Thoracic aorta (tissue), 2 donors: ENCODE data around the gene CNTN1. TPM values are rescaled to one million over a fixed set of nuclear protein-coding genes. Genes with fewer than 3 reads are reported as not detected.

Experiments
- ATAC-seq: fragments of 150-250 bp; one replicate; pipeline ENCODE4 v1.8.0; 2017; ENCODE audit warnings: low read depth; ENCODE audit not compliant: insufficient number of reproducible peaks, low FRiP score
- DNase-seq: peaks from one replicate; pipeline ENCODE4 v3.0.0-alpha.2; 2020; ENCODE audit warnings: low spot score
- H3K27ac ChIP-seq, 2 donors: fragments of 200-600 bp; sonication (generic); 1 replicate in 1 of 2; 2 replicates in 1 of 2; pipeline ENCODE4 v1.5.1; 2016; ENCODE audit warnings: mild to moderate bottlenecking in 2 of 2, moderate library complexity in 2 of 2
- H3K27me3 ChIP-seq: fragments of 200-600 bp; sonication (generic); replicated peaks from 2 replicates; pipeline ENCODE4 v1.6.0; 2016; ENCODE audit warnings: mild to moderate bottlenecking; ENCODE audit not compliant: insufficient read depth
- H3K36me3 ChIP-seq: fragments of 200-600 bp; sonication (generic); one replicate; pipeline ENCODE4 v1.5.1; 2016
- H3K4me1 ChIP-seq, 2 donors: fragments of 200-600 bp; sonication (generic); 1 replicate in 1 of 2; 2 replicates in 1 of 2; pipeline versions ENCODE4 v1.5.1 to v1.6.0; 2016; ENCODE audit warnings: low read depth in 2 of 2, mild to moderate bottlenecking in 1 of 2; ENCODE audit not compliant: control insufficient read depth in 1 of 2
- H3K4me3 ChIP-seq: fragments of 200-600 bp; sonication (generic); 2 replicates; pipeline ENCODE4 v1.5.1; 2016; ENCODE audit warnings: mild to moderate bottlenecking
- H3K9me3 ChIP-seq: fragments of 200-600 bp; sonication (generic); 2 replicates; pipeline ENCODE4 v1.5.1; 2016
- CTCF ChIP-seq: fragments of 200-600 bp; sonication (generic); IDR thresholded peaks from one replicate; pipeline ENCODE4 v1.5.1; 2019; ENCODE audit warnings: antibody characterized with exemption
- total RNA-seq, 2 donors: library from RNA; depleted of rRNA; stranded (reverse); fragments of >200 nt; gene quantifications; one replicate each; pipeline versions ENCODE4 v1.1.0 to v1.2.3, GENCODE V29; 2016

Gene CNTN1
- total RNA-seq, 2 donors from 2014 or later = 16.1 to 42.8 TPM

- no peak overlapping the region for H3K27ac ChIP-seq
- no peak for TF ChIP-seq CTCF
- H3K36me3 ChIP-seq = no peaks in the 10 kb centered on the region
- no peak for ATAC-seq
- DNase-seq = no peak
- no peaks in the 10 kb centered on the region for H3K27me3 ChIP-seq
- no peaks in the 10 kb centered on the region for H3K4me1 ChIP-seq
- no peak overlapping the region for H3K4me3 ChIP-seq
- H3K9me3 ChIP-seq = no peaks in the 10 kb centered on the region
Observed at GRCh38 chr12:40820794-40821484, 128.7 kb downstream of the CNTN1 start.

- H3K36me3 ChIP-seq = no peaks in the 10 kb centered on the region
Observed at GRCh38 chr12:40825156-40825555, 132.9 kb downstream of the CNTN1 start.

GRCh38 chr12:40827683-40828592 is 135.7 kb downstream of the CNTN1 start:
- ATAC-seq = no peak
- no peaks in the 10 kb centered on the region for H3K9me3 ChIP-seq

More at GRCh38 chr12:40825156-40825555, 132.9 kb downstream of the CNTN1 start:
- H3K27ac ChIP-seq = no peak overlapping the region
- ATAC-seq = no peak
- H3K4me1 ChIP-seq = no peaks in the 10 kb centered on the region
- H3K9me3 ChIP-seq = no peaks in the 10 kb centered on the region
- no peak overlapping the region for H3K4me3 ChIP-seq
- DNase-seq = no peak
- H3K27me3 ChIP-seq = no peaks in the 10 kb centered on the region
- no peak for TF ChIP-seq CTCF

GRCh38 chr12:40828593-40828990 is 136.4 kb downstream of the CNTN1 start:
- no peak overlapping the region for H3K4me3 ChIP-seq
- no peaks in the 10 kb centered on the region for H3K27me3 ChIP-seq
- no peak for TF ChIP-seq CTCF
- ATAC-seq (no peak), DNase-seq (no peak)
- H3K36me3 ChIP-seq = no peaks in the 10 kb centered on the region
- H3K27ac ChIP-seq = no peak overlapping the region
- H3K9me3 ChIP-seq = no peaks in the 10 kb centered on the region
- H3K4me1 ChIP-seq = no peaks in the 10 kb centered on the region

More at GRCh38 chr12:40827683-40828592, 135.7 kb downstream of the CNTN1 start:
- no peak for DNase-seq
- H3K36me3 ChIP-seq = no peaks in the 10 kb centered on the region
- H3K27me3 ChIP-seq = no peaks in the 10 kb centered on the region
- no peak overlapping the region for H3K4me3 ChIP-seq
- H3K27ac ChIP-seq = no peak overlapping the region
- H3K4me1 ChIP-seq = no peaks in the 10 kb centered on the region
- TF ChIP-seq CTCF = no peak

GRCh38 chr12:40829738-40830144 is 137.5 kb downstream of the CNTN1 start:
- Histone ChIP-seq H3K4me3 (no peak overlapping the region), H3K36me3 (no peaks in the 10 kb centered on the region), H3K27me3 (no peaks in the 10 kb centered on the region), H3K27ac (no peak overlapping the region), H3K9me3 (no peaks in the 10 kb centered on the region), H3K4me1 (no peaks in the 10 kb centered on the region)
- no peak for DNase-seq
- no peak for TF ChIP-seq CTCF
- ATAC-seq = no peak
